HG03045 (cell line): ENCODE data around the gene TMEM131.

Experiments
- ATAC-seq: cut with Tn5 transposase; IDR thresholded peaks from one replicate; pipeline ENCODE4 v1.9.1; 2021; ENCODE audit warnings: mild to moderate bottlenecking, moderate library complexity; ENCODE audit not compliant: unreplicated experiment

The TMEM131 gene

GRCh38 chr2:98020992-98021713 is 25.4 kb upstream of the TMEM131 start:
- no peak for ATAC-seq

GRCh38 chr2:98020516-98020915 is 24.8 kb upstream of the TMEM131 start:
- ATAC-seq = no peak

GRCh38 chr2:98016908-98017670 is 21.3 kb upstream of the TMEM131 start:
- no peak for ATAC-seq

GRCh38 chr2:98015671-98016070 is 19.9 kb upstream of the TMEM131 start:
- ATAC-seq = no peak

GRCh38 chr2:98014379-98014778 is 18.6 kb upstream of the TMEM131 start:
- ATAC-seq = no peak

GRCh38 chr2:98013407-98014042 is 17.8 kb upstream of the TMEM131 start:
- ATAC-seq = no peak

GRCh38 chr2:98012561-98012991 is 16.8 kb upstream of the TMEM131 start:
- peak; percentile 56 for ATAC-seq

- ATAC-seq = no peak
Measured at GRCh38 chr2:98009887-98010760, 14.4 kb upstream of the TMEM131 start.

GRCh38 chr2:98008415-98008814 is 12.7 kb upstream of the TMEM131 start:
- ATAC-seq = no peak

- no peak for ATAC-seq
Measured at GRCh38 chr2:98006378-98006777, 10.6 kb upstream of the TMEM131 start.

GRCh38 chr2:98004613-98005012 is 8.9 kb upstream of the TMEM131 start:
- ATAC-seq = no peak

GRCh38 chr2:98004047-98004446 is 8.3 kb upstream of the TMEM131 start:
- no peak for ATAC-seq

GRCh38 chr2:97999536-97999935 is 3.8 kb upstream of the TMEM131 start:
- no peak for ATAC-seq

GRCh38 chr2:97998431-97999005 is 2.8 kb upstream of the TMEM131 start:
- no peak for ATAC-seq

- no peak for ATAC-seq
Measured at GRCh38 chr2:97997784-97998392, 2.1 kb upstream of the TMEM131 start.

GRCh38 chr2:97996679-97997078 is 931 bp upstream of the TMEM131 start:
- no peak for ATAC-seq

- ATAC-seq = peak; percentile 39
Measured at GRCh38 chr2:97995026-97995733, 568 bp downstream of the TMEM131 start.

GRCh38 chr2:97994476-97994875 is 1.3 kb downstream of the TMEM131 start:
- ATAC-seq = no peak

- no peak for ATAC-seq
Measured at GRCh38 chr2:97993926-97994325, 1.8 kb downstream of the TMEM131 start.
